T-helper 1 cell treated with Interleukin-12 subunit alpha and Interleukin-12 subunit beta and Interleukin-4 antibody, amounts not matched to agents 30 μg/mL and 1 μg/mL, for 36 hours (primary cell): ENCODE measurements around the gene MORN4.
A peak's percentile ranks its signal among the peaks of the same experiment; 100 is the strongest.

Experiments
- H3K27ac Mint-ChIP-seq: one replicate; pipeline ENCODE4 v1.8.0; 2021; ENCODE audit warnings: mild to moderate bottlenecking, mixed read lengths
- H3K27me3 Mint-ChIP-seq: one replicate; pipeline ENCODE4 v1.8.0; 2021; ENCODE audit warnings: low read depth, mixed read lengths
- H3K36me3 Mint-ChIP-seq: one replicate; pipeline ENCODE4 v1.8.0; 2021; ENCODE audit warnings: low read depth, mixed read lengths
- H3K4me1 Mint-ChIP-seq: one replicate; pipeline ENCODE4 v1.8.0; 2021; ENCODE audit warnings: low read depth, mixed read lengths
- H3K4me3 Mint-ChIP-seq: one replicate; pipeline ENCODE4 v1.8.0; 2021; ENCODE audit warnings: mild to moderate bottlenecking, moderate library complexity, mixed read lengths
- H3K9me3 Mint-ChIP-seq: one replicate; pipeline ENCODE4 v1.8.0; 2021; ENCODE audit warnings: mixed read lengths

MORN4 gene

DNA sequence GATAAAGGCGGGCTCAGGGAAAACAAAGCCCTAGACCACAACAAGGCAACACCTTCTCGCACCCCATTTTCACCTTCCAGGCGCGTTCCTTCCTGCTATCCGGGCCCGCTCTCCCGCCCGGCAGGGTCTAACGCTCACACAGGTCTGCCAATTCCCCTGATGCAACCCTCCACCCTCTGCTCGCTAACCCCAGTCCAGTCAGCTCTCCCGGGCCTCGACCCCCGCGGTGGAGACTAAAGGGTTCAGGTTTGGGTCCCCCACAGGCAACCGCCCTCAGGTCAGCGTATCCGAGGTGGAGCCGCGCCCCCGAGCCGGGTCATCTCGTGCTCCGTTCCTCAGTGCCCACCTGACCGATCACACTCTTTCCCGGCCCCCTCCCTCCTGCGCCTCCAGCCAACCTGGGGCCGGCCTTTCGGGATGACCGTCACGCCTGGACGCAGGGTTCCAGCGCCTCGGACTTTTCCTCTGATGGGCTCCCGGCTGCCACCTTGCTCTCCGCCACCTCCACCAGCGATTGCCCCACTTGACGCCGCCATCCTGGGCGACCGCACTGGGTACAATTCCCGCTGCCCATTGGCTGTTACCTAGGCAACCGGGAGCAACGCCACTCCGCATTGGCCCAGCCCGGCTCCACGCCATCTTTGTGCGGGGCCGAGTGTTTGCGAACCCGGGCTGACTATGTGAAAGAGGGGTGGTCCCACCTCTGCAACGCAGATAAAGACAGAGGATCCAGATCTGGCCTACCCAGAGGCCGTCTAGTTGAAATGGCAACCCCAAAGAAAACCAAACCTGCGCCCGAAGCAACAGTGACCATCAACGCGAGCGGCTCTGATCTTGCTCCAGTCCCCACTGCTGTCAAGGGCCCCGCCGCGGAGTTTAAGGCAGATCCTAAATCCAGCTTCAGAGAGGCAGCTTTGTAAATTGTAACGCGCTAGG is at the start of gene MORN4:
MORN4 (minus strand) TSS at position 552 of the 936 bp plus-strand sequence. CDS start 13,847 bp downstream, outside the sequence.
- H3K4me3 Mint-ChIP-seq: peak within 1 kb of the TSS; percentile 98
- peak within 1 kb of the TSS; percentile 73 for H3K27ac Mint-ChIP-seq
- no peaks in the 10 kb centered on the region for H3K36me3 Mint-ChIP-seq
- H3K4me1 Mint-ChIP-seq: peaks cover 14% of the 10 kb centered on the region
- H3K9me3 Mint-ChIP-seq: no peaks in the 10 kb centered on the region
- H3K27me3 Mint-ChIP-seq: no peaks in the 10 kb centered on the region

- Mint-ChIP-seq H3K27ac (no peak overlapping the region), H3K4me1 (peaks cover 2% of the 10 kb centered on the region), H3K9me3 (no peaks in the 10 kb centered on the region), H3K4me3 (no peak overlapping the region), H3K36me3 (no peaks in the 10 kb centered on the region), H3K27me3 (no peaks in the 10 kb centered on the region)
Measured at GRCh38 chr10:97682042-97682441, 48.7 kb upstream of the MORN4 start.

GRCh38 chr10:97679594-97679993 is 46.3 kb upstream of the MORN4 start:
- Mint-ChIP-seq H3K27me3 (no peaks in the 10 kb centered on the region), H3K27ac (no peak overlapping the region), H3K36me3 (peaks cover 4% of the 10 kb centered on the region), H3K9me3 (no peaks in the 10 kb centered on the region), H3K4me3 (no peak overlapping the region), H3K4me1 (no peaks in the 10 kb centered on the region)

DNA sequence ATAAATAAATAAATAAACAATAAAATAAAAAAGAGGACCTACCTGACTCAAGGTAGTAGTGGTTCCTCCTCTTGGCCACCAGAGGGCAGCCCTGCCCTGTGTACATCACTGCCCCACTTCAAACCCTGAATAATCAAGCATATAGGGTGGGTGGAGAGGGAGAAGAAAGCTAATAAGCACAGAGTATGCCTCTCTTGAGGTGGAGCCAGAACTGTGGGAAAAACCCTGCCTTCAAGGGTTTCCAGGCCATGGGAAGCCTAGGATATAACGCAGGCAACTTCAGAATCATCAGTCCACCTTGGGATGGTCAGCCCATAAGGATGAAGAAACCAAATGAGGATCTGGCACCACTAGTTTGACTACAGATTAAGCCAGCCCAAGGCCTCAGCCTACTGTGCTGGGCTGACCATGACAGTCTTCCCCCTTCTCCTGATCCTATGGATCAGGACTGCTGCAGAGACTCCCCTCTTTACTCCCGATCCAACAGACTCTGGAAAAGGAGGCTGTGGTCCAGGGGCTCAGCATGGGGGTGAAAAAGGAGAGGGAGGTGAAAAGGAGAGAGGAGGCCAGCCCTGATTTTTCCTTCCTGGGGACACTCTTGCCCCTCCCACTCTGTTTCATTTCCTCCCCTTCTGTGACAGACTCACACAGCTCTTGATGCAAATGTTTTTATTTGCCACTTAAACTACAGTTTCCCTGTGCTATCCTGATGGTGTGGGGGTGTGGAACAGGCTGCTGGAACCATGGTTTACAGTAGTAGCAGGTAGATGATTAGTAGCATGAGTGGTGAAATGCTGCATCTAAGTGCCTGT is 43.7 kb upstream of the MORN4 start:
- Mint-ChIP-seq H3K27ac (no peak overlapping the region), H3K9me3 (no peaks in the 10 kb centered on the region), H3K4me3 (no peak overlapping the region), H3K36me3 (peaks cover 14% of the 10 kb centered on the region), H3K27me3 (no peaks in the 10 kb centered on the region), H3K4me1 (peaks cover 4% of the 10 kb centered on the region)

DNA sequence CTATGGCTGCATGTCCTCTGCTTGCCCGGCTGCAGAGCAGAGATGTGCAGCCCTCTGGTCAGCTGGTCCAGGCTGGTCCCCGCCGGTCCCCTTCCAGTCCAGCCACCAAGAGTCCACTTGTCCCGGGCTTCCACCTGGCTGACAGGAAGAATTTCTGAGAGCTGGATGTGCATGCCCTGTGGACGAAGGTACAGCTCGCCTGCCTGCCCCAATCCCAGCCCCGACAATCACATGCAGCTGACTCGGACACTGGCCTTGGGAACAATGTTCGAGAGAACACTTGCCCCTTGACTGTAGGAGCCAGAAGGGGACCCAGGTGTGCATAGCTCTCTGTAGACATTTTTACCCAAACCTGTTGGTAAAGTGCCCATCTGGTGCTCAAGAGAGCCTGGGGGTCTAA is 41.9 kb upstream of the MORN4 start:
- H3K4me1 Mint-ChIP-seq: peaks cover 4% of the 10 kb centered on the region
- H3K9me3 Mint-ChIP-seq: no peaks in the 10 kb centered on the region
- H3K36me3 Mint-ChIP-seq: peaks cover 14% of the 10 kb centered on the region
- H3K27ac Mint-ChIP-seq: no peak overlapping the region
- no peak overlapping the region for H3K4me3 Mint-ChIP-seq
- H3K27me3 Mint-ChIP-seq: no peaks in the 10 kb centered on the region

DNA sequence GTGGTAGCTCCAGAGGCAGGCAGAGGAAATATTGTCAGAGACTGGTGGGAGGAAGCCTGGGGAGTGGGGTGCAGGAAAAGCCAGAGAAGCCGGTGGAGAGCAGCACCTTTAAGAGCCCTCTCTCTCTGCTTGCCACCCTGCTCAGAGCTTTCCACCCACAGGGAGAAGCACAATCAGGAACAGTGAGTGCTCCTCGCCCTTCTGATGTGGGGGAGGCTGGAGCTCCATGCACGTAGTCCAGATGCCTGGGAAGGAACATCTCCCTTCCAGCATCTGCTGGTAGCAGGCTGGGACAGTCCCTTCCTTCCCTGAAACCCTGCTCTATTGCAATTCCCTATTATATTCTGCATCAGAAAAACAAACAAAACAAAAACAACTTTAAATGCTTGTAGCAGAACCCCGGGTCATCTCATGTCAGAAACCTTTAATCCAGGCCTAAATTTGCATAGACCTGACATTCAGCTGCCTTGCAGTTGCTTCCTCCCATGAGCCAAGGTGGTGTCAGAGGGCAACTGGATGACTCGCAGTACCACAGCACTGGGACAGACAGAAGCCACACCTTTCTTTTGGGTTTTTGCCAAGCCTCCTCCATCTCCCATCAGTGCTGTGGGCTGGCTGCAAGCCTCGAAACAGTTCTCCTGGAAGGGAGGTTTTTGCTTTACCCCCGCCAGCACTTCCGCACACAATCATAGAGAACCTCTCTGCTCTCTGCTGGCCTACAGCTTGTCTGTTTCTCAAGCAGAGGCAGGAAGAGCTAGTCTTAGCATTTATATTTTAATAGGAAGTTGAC is 40.6 kb upstream of the MORN4 start:
- Mint-ChIP-seq H3K27ac (no peak overlapping the region), H3K4me1 (peaks cover 4% of the 10 kb centered on the region), H3K4me3 (no peak overlapping the region), H3K27me3 (no peaks in the 10 kb centered on the region), H3K36me3 (peaks cover 14% of the 10 kb centered on the region), H3K9me3 (no peaks in the 10 kb centered on the region)

DNA sequence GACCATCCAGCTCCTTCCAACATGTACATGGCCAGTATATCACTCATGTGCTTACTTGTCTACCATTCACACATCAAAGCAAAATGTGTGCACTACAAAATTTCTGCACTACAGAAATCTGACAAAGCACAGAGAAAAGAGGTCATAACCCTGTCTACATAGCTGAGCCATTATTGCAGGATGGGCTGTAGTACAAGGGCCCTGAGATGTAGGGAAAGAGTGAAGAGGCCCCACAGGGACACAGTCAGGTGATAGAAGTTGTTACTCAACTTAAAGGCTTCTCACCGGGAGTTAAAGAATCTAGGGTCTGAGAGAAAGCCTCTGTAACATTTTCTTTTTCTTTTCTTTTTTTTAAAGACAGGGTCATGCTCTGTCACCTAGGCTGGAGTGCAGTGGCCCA is 36.3 kb upstream of the MORN4 start:
- no peak overlapping the region for H3K27ac Mint-ChIP-seq

DNA sequence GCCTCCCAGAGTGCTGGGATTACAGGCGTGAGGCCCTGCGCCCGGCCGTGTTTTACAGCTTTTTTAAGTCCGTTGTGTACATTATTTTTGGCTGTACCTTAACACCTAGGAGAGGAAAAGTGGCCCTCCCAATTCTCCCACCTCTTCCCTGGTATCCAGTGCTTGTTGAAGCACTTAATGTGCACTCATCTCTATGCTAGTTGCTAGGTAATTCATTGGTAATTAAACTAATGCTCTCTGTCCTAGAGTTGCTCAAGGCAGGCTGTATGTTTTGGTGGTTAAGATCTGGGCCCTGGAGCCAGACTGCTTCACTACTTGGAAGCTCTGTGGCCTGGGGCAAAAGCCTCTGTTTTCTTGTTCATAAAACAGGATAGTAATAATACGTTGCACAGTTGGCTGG is 34.2 kb upstream of the MORN4 start:
- Mint-ChIP-seq H3K36me3 (peaks cover 26% of the 10 kb centered on the region), H3K27me3 (no peaks in the 10 kb centered on the region), H3K9me3 (no peaks in the 10 kb centered on the region), H3K4me1 (peaks cover 2% of the 10 kb centered on the region), H3K4me3 (no peak overlapping the region), H3K27ac (no peak overlapping the region)

More for the DNA sequence above, 36.3 kb upstream of the MORN4 start:
- H3K4me1 Mint-ChIP-seq: peaks cover 6% of the 10 kb centered on the region
- no peaks in the 10 kb centered on the region for H3K27me3 Mint-ChIP-seq
- H3K9me3 Mint-ChIP-seq: no peaks in the 10 kb centered on the region
- peaks cover 28% of the 10 kb centered on the region for H3K36me3 Mint-ChIP-seq
- H3K4me3 Mint-ChIP-seq: no peak overlapping the region

GRCh38 chr10:97666992-97667391 is 33.7 kb upstream of the MORN4 start:
- Mint-ChIP-seq H3K9me3 (no peaks in the 10 kb centered on the region), H3K27me3 (no peaks in the 10 kb centered on the region), H3K4me1 (peaks cover 2% of the 10 kb centered on the region), H3K4me3 (no peak overlapping the region), H3K27ac (no peak overlapping the region), H3K36me3 (peaks cover 25% of the 10 kb centered on the region)

- Mint-ChIP-seq H3K27me3 (no peaks in the 10 kb centered on the region), H3K36me3 (peaks cover 29% of the 10 kb centered on the region), H3K9me3 (no peaks in the 10 kb centered on the region), H3K4me3 (no peak overlapping the region), H3K27ac (no peak overlapping the region), H3K4me1 (peaks cover 2% of the 10 kb centered on the region)
Measured at GRCh38 chr10:97664282-97664850, 31.1 kb upstream of the MORN4 start.

- Mint-ChIP-seq H3K27me3 (no peaks in the 10 kb centered on the region), H3K4me1 (no peaks in the 10 kb centered on the region), H3K4me3 (no peak overlapping the region), H3K36me3 (peaks cover 34% of the 10 kb centered on the region), H3K27ac (no peak overlapping the region), H3K9me3 (no peaks in the 10 kb centered on the region)
Measured at GRCh38 chr10:97659589-97659988, 26.3 kb upstream of the MORN4 start.

DNA sequence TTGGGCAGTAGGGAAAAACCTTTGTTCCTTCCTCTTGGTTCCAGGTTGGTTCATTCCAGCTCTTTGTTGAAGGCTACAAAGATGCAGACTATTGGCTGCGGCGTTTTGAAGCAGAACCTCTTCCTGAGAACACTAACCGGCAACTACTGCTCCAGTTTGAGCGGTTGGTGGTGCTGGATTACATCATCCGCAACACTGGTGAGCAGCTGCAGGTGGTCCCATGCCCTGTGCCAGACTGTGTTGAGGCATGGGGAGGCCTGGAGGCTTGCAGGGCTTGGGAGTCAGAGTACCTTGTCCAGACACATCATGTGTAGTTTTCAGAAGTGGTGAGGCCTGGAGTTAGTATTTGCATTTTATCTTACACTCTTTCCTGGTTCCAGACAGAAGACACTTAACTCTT is 23.5 kb upstream of the MORN4 start:
- peaks cover 2% of the 10 kb centered on the region for H3K4me1 Mint-ChIP-seq
- H3K4me3 Mint-ChIP-seq: no peak overlapping the region
- H3K27ac Mint-ChIP-seq: no peak overlapping the region
- no peaks in the 10 kb centered on the region for H3K27me3 Mint-ChIP-seq
- H3K9me3 Mint-ChIP-seq: no peaks in the 10 kb centered on the region
- H3K36me3 Mint-ChIP-seq: peaks cover 33% of the 10 kb centered on the region

GRCh38 chr10:97651773-97652172 is 18.5 kb upstream of the MORN4 start:
- H3K9me3 Mint-ChIP-seq: no peaks in the 10 kb centered on the region
- peaks cover 12% of the 10 kb centered on the region for H3K4me1 Mint-ChIP-seq
- no peak overlapping the region for H3K27ac Mint-ChIP-seq
- no peaks in the 10 kb centered on the region for H3K27me3 Mint-ChIP-seq
- H3K4me3 Mint-ChIP-seq: no peak overlapping the region
- peaks cover 21% of the 10 kb centered on the region for H3K36me3 Mint-ChIP-seq

GRCh38 chr10:97650726-97651125 is 17.4 kb upstream of the MORN4 start:
- Mint-ChIP-seq H3K4me1 (peaks cover 14% of the 10 kb centered on the region), H3K27me3 (no peaks in the 10 kb centered on the region), H3K36me3 (peaks cover 14% of the 10 kb centered on the region), H3K9me3 (no peaks in the 10 kb centered on the region), H3K27ac (no peak overlapping the region), H3K4me3 (no peak overlapping the region)
